HG03342 (cell line): ENCODE measurements around the gene RBM10.

ENCODE experiments used
- ATAC-seq: cut with Tn5 transposase; IDR thresholded peaks from one replicate; pipeline ENCODE4 v1.9.1; 2021; ENCODE audit warnings: mild to moderate bottlenecking, moderate library complexity; ENCODE audit not compliant: unreplicated experiment

Gene RBM10

GRCh38 chrX:47232197-47232802 lies 87.3 kb downstream of the RBM10 start:
- ATAC-seq, result no peak

GRCh38 chrX:47232803-47233332 lies 87.8 kb downstream of the RBM10 start, which contains the start of gene USP11:
Gene USP11 (plus strand): TSS chrX:47233009. CDS start chrX:47233044, 35 bp downstream.
- peak; percentile 23 for ATAC-seq

- peak; percentile 76 for ATAC-seq
These were observed 88.5 kb downstream of the RBM10 start for GRCh38 chrX:47233333-47234113.

- ATAC-seq, result no peak
These were observed 89.6 kb downstream of the RBM10 start for GRCh38 chrX:47234583-47234982.

GRCh38 chrX:47235691-47236103 lies 90.7 kb downstream of the RBM10 start:
- ATAC-seq, result no peak
